ENCODE results near the gene CERK. TPM values are rescaled to one million over a fixed set of nuclear protein-coding genes. Genes with fewer than 3 reads are reported as not detected.

The CERK gene
- total RNA-seq, 3 donors from 2014 or later = 40.3 to 51.7 (median 50.0) TPM

GRCh38 chr22:46681010-46681409, 57.0 kb downstream of the CERK start:
- peak in 1 of 3 donors; percentile 41 for DNase-seq
- H3K4me1 ChIP-seq (ENCODE audit: low read depth) = peaks cover 23% of the 10 kb centered on the region
- no peaks in the 10 kb centered on the region for H3K9me3 ChIP-seq
- no peak overlapping the region for H3K4me3 ChIP-seq
- ATAC-seq = no peak
- intact Hi-C loops (cut with DNase I, micrococcal nuclease) = no loop called here
- no peaks in the 10 kb centered on the region for H3K36me3 ChIP-seq (ENCODE audit: low read depth)
- TF ChIP-seq, protein P1, sequence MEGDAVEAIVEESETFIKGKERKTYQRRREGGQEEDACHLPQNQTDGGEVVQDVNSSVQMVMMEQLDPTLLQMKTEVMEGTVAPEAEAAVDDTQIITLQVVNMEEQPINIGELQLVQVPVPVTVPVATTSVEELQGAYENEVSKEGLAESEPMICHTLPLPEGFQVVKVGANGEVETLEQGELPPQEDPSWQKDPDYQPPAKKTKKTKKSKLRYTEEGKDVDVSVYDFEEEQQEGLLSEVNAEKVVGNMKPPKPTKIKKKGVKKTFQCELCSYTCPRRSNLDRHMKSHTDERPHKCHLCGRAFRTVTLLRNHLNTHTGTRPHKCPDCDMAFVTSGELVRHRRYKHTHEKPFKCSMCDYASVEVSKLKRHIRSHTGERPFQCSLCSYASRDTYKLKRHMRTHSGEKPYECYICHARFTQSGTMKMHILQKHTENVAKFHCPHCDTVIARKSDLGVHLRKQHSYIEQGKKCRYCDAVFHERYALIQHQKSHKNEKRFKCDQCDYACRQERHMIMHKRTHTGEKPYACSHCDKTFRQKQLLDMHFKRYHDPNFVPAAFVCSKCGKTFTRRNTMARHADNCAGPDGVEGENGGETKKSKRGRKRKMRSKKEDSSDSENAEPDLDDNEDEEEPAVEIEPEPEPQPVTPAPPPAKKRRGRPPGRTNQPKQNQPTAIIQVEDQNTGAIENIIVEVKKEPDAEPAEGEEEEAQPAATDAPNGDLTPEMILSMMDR (IDR thresholded peaks at IDR 0.05) = peak; percentile 20

DNA sequence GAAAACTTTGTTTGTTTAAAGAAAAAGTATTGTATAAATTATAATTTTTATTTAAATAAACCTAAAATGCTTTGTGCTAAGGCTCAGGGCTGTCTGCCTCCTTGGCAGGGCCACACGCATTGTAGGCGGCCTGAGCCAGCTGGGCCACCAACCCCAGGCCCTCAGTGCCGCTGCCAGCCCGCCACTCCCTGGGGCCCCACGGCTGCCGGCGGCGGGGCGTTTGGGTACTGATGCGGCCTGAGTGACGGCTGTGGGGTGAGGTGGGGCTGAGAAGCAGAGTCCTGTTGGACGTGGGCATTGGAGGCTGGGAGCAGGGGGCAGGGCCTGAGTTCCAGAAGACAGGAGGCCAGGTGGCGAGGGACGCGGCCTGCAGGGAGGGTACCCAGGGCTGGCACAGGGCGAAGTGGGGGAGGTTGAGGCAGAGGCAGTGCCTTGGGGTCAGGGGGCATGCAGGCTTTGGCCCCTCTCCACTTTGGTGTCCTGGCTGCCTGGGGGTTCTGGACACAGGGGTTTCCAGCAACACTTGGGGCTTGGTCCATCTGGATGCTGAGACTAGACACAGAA, 58.3 kb downstream of the CERK start:
- Histone ChIP-seq H3K9me3 (no peaks in the 10 kb centered on the region), H3K4me1 (ENCODE audit: low read depth) (peaks cover 15% of the 10 kb centered on the region), H3K36me3 (ENCODE audit: low read depth) (no peaks in the 10 kb centered on the region), H3K4me3 (no peak overlapping the region)
- intact Hi-C loops (cut with DNase I, micrococcal nuclease) = no loop called here
- ATAC-seq (no peak), DNase-seq (no peak)
- TF ChIP-seq, protein P1 (IDR thresholded peaks at IDR 0.05) = no peak

GRCh38 chr22:46678785-46679700, 59.0 kb downstream of the CERK start:
- DNase-seq (no peak), ATAC-seq (no peak)
- TF ChIP-seq, protein P1 (IDR thresholded peaks at IDR 0.05) = no peak
- no peak overlapping the region for H3K4me3 ChIP-seq
- no peaks in the 10 kb centered on the region for H3K36me3 ChIP-seq (ENCODE audit: low read depth)
- intact Hi-C loops (cut with DNase I, micrococcal nuclease) = no loop called here
- H3K9me3 ChIP-seq = no peaks in the 10 kb centered on the region
- H3K4me1 ChIP-seq (ENCODE audit: low read depth) = peaks cover 7% of the 10 kb centered on the region

DNA sequence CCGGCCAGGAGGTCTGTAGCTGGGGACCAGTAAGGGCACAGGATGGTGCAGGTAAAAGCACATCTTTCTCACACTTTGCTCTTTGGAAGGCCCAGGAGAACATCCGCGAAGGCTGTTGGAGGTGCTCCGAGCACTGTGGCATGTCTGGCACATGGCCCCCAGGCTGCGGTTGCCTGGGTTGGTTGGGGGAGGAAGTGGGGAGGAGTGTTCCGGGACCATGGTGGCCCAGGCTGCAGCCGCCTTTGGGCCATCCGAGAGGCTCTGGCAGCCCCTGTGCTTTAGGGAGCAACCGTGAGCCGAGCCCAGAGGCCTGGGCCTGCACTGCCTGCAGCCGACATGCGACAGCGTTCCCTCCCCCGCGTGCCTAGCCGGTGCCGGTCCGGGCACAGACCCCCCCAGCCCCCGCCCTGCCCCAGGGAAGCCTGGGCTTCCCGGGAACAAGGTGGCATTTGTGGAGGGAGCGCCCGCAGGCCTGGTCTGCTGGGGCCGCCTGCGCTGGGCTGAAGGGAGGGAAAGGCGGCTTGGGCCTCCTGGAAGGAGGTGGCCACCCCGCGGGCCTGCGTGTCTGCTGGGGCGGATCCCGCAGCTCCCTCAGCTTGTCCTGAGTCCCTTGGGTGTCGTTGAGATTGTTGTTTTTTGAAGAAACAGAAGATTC, 59.9 kb downstream of the CERK start:
- intact Hi-C loops (cut with DNase I, micrococcal nuclease) = no loop called here
- no peaks in the 10 kb centered on the region for H3K4me1 ChIP-seq (ENCODE audit: low read depth)
- ATAC-seq (no peak), DNase-seq (no peak)
- TF ChIP-seq, protein P1 (IDR thresholded peaks at IDR 0.05) = no peak
- H3K4me3 ChIP-seq = no peak overlapping the region
- no peaks in the 10 kb centered on the region for H3K36me3 ChIP-seq (ENCODE audit: low read depth)
- no peaks in the 10 kb centered on the region for H3K9me3 ChIP-seq

DNA sequence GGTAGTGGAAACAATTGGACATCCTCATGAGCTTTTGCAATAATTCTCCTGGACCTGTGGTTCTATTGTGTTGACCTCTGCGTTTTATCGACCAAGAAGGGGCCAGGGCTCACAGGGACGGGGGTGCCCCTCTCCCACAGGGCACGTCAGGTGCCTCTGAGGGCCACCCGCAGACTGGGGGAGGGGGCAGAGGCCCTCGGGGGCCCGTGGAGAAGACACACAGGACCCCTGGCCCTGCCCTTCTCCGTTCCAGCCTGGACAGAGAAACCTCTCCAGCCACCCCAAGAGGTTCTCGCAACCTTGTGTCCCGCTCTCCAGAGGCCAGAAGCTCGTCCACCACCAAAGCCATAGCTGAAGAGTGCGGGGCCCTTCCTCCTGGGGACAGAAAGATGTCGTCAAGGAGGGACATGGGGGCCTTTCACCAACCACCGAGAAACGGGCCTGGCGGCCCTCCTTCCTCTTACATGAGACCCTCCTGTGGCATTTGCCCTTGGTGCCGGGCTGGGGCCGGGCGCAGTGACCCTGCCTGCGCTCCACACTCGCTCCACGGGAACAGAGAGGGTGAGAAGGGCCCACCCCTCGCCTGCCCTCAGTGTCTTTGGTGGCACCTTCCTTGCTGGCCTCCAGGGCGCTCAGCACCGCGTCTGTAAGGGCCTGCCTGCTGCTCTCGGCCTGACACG, 60.6 kb downstream of the CERK start:
- Histone ChIP-seq H3K4me1 (ENCODE audit: low read depth) (peaks cover 4% of the 10 kb centered on the region), H3K4me3 (no peak overlapping the region), H3K9me3 (no peaks in the 10 kb centered on the region), H3K36me3 (ENCODE audit: low read depth) (no peaks in the 10 kb centered on the region)
- TF ChIP-seq, protein P1 (IDR thresholded peaks at IDR 0.05) = no peak
- ATAC-seq (no peak), DNase-seq (no peak)
- intact Hi-C loops (cut with DNase I, micrococcal nuclease) = no loop called here

All from mucosa of descending colon (tissue), 3 donors.